ENCODE data around the gene FASN. TPM values are rescaled to one million over a fixed set of nuclear protein-coding genes. Genes with fewer than 3 reads are reported as not detected.

The FASN gene
- total and polyA plus RNA-seq, 2 of the 13 experiments (the other 11 are each of a cell fraction or from before 2014, with no cell fraction given), result 51.7 to 101 TPM

DNA sequence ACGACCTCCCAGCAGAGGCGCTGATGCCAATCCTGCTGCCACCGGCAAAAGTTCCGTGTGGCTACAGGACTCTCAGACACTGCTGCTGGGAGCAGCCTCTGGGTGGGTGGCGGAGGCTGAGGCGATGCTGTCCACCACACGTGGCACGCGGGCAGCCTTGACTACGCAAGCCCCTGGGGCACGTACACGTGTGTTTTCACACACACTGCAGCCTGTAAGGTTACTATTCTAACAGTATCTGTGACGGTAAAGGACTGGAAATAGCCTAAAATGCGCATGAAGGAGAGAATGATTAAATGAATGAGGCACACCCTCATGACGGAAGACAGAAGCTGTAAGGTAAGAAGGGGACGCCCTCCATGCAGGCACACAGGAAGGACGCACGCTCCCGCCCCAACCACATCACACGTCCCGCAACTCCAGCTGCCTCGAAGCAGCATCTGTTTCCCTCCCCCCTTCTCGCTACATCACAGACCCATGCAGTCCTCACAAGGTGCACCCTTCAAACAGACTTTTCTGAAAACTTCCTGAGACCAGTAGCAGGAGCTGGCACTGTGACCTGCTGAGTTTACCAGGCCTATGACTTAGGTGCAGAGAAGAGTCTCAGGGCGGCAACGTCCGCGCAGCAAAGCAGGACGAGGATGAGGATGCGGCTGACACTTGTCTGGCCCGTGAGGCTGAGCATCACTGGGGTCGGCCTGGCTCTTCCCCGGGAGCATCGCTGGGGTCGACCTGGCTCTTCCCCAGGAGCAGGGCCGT lies 28.7 kb upstream of the FASN start (continued):
- TF ChIP-seq SRSF9 (IDR thresholded peaks at IDR 0.05; ENCODE audit: borderline replicate concordance, insufficient read depth, low read depth, low read length, poor library complexity, severe bottlenecking), result no peak

DNA sequence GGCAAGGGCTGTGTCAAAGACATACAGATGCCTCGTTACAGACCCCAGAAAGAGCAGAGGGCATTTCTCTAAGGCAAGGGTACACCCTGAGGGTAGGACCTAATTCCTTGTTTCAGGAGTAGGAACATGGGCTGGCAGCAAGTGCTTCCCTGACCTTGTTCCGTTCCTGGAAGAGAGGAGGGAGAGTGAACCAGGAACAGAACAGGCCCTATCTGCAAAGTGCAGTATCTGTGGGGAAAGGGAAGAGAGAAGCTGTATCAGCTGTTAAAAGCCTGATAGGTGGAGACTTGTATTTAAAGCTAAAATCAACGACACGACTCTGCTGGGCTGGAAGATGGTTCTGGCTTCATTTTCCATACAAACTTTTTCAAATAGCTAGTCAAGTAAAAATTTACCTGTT lies 26.1 kb upstream of the FASN start:
- TF ChIP-seq ZNF782 (CRISPR knock-in tag; IDR thresholded peaks at IDR 0.05; ENCODE audit: borderline replicate concordance) (no peak), IKZF4 (CRISPR knock-in tag; IDR thresholded peaks at IDR 0.05; ENCODE audit: borderline replicate concordance, low read depth, not compliant biosample characterization) (no peak), ZNF709 (CRISPR knock-in tag; IDR thresholded peaks at IDR 0.05) (no peak), ARNTL (CRISPR knock-in tag; IDR thresholded peaks at IDR 0.05) (no peak), SP2 (CRISPR knock-in tag; IDR thresholded peaks at IDR 0.05) (no peak)
- TF ChIP-seq, protein P1, sequence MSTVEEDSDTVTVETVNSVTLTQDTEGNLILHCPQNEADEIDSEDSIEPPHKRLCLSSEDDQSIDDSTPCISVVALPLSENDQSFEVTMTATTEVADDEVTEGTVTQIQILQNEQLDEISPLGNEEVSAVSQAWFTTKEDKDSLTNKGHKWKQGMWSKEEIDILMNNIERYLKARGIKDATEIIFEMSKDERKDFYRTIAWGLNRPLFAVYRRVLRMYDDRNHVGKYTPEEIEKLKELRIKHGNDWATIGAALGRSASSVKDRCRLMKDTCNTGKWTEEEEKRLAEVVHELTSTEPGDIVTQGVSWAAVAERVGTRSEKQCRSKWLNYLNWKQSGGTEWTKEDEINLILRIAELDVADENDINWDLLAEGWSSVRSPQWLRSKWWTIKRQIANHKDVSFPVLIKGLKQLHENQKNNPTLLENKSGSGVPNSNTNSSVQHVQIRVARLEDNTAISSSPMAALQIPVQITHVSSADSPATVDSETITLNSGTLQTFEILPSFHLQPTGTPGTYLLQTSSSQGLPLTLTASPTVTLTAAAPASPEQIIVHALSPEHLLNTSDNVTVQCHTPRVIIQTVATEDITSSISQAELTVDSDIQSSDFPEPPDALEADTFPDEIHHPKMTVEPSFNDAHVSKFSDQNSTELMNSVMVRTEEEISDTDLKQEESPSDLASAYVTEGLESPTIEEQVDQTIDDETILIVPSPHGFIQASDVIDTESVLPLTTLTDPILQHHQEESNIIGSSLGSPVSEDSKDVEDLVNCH (CRISPR knock-in tag; IDR thresholded peaks at IDR 0.05), result no peak
- TF ChIP-seq, protein P2, sequence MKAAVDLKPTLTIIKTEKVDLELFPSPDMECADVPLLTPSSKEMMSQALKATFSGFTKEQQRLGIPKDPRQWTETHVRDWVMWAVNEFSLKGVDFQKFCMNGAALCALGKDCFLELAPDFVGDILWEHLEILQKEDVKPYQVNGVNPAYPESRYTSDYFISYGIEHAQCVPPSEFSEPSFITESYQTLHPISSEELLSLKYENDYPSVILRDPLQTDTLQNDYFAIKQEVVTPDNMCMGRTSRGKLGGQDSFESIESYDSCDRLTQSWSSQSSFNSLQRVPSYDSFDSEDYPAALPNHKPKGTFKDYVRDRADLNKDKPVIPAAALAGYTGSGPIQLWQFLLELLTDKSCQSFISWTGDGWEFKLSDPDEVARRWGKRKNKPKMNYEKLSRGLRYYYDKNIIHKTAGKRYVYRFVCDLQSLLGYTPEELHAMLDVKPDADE (CRISPR knock-in tag; IDR thresholded peaks at IDR 0.05), result no peak
- intact Hi-C loops (cut with micrococcal nuclease; ENCODE audit: unreplicated experiment), result no loop called here
- POLR2A ChIA-PET, result interaction anchor here (1.3 kb wide), 1 partner anchor 18 kb away, joined by 6 read pairs; no protein-coding TSS in a partner anchor
- CTCF ChIA-PET (ENCODE audit: low intra/inter-chr PET ratio, low total read pairs), result no interaction called here
- H3K9me3 ChIP-seq (ENCODE audit: low read length), result no peaks in the 10 kb centered on the region
- H3K79me2 ChIP-seq (ENCODE audit: insufficient read depth, low read length), result no peaks in the 10 kb centered on the region
- no TSS peak for BruUV-seq (replicated peaks)
- WGBS (ENCODE audit: low lambda C conversion rate), result 89% methylated on average over 4 of the region's 4 CpGs
- no peak overlapping the region for H2AFZ ChIP-seq (ENCODE audit: low read length)
- no peak for ATAC-seq
- no peaks in the 10 kb centered on the region for H4K20me1 ChIP-seq (ENCODE audit: insufficient read depth, low read length)
- in situ Hi-C loops (cut with HindIII; ENCODE audit: extremely low pct_ligation_motif_present, low pct_unique_long_range_greater_than_20kb), result no loop called here
- FAIRE-seq, result no peak
- no peak overlapping the region for H3K4me2 ChIP-seq (ENCODE audit: low read depth, low read length)
- no peak overlapping the region for H3K4me3 ChIP-seq (replicated peaks in 1 of 3; ENCODE audit: insufficient read depth in 1 of 3, low read depth in 2 of 3, low read length in 3 of 3)
- peaks cover 17% of the 10 kb centered on the region for H3K4me1 ChIP-seq (ENCODE audit: insufficient read depth, low read length)
- H3K9ac ChIP-seq (ENCODE audit: insufficient read depth, low read depth, low read length), result no peak overlapping the region
- no peaks in the 10 kb centered on the region for H3K27me3 ChIP-seq (ENCODE audit: control insufficient read depth in 1 of 2, insufficient read depth in 2 of 2, low read length in 2 of 2)
- no peak overlapping the region for H3K27ac ChIP-seq (ENCODE audit: extremely low read length, insufficient read depth, low read length)
- peaks cover 0 to 1% of the 10 kb centered on the region in 2 experiments; a peak in 3 of 5 replicates for H3K36me3 ChIP-seq (replicated peaks in 1 of 2; ENCODE audit: control insufficient read depth in 1 of 2, insufficient read depth in 2 of 2, low read length in 2 of 2)
- no peak for DNase-seq (ENCODE audit: low spot score)

Measured in HepG2 (cell line).